Stimulated activated CD8-positive, alpha-beta memory T cell treated with anti-CD3 and anti-CD28 coated beads, Interleukin-4, amount 100 ng/mL, for 24 hours (primary cell): ENCODE measurements around the gene MPPE1.
"Not testable (repeated sequence)": the region's sequence is repeated elsewhere in the genome, so short reads cannot be mapped to it uniquely, and the experiment has no call there.

Source experiments
- DNase-seq: peaks from one replicate; pipeline ENCODE4 v3.0.0-alpha.2; 2020; ENCODE audit warnings: low read depth

The MPPE1 gene

GRCh38 chr18:11857177-11857887 lies 50.8 kb downstream of the MPPE1 start:
- no peak for DNase-seq

- DNase-seq: not testable (repeated sequence)
Measured at GRCh38 chr18:11854554-11854953, 53.6 kb downstream of the MPPE1 start.

- peak; percentile 16 for DNase-seq
Measured at GRCh38 chr18:11851806-11852337, 56.2 kb downstream of the MPPE1 start.

GRCh38 chr18:11851146-11851805 lies 56.8 kb downstream of the MPPE1 start, which contains the start of gene CHMP1B:
CHMP1B (plus strand) TSS chr18:11851413; CDS start chr18:11851512, 99 bp downstream.
- peak; percentile 96 for DNase-seq

- no peak for DNase-seq
Measured at GRCh38 chr18:11850821-11851145, 57.3 kb downstream of the MPPE1 start.

- peak; percentile 35 for DNase-seq
Measured at GRCh38 chr18:11849841-11850634, 58.1 kb downstream of the MPPE1 start.

- DNase-seq: no peak
Measured at GRCh38 chr18:11849279-11849678, 58.8 kb downstream of the MPPE1 start.

- no peak for DNase-seq
Measured at GRCh38 chr18:11847811-11848210, 60.3 kb downstream of the MPPE1 start.

- DNase-seq: no peak
Measured at GRCh38 chr18:11845654-11846053, 62.5 kb downstream of the MPPE1 start.

- no peak for DNase-seq
Measured at GRCh38 chr18:11844436-11844835, 63.7 kb downstream of the MPPE1 start.

GRCh38 chr18:11842562-11842961 lies 65.6 kb downstream of the MPPE1 start:
- DNase-seq: no peak

GRCh38 chr18:11840493-11840892 lies 67.6 kb downstream of the MPPE1 start:
- no peak for DNase-seq

- DNase-seq: no peak
Measured at GRCh38 chr18:11839556-11839955, 68.6 kb downstream of the MPPE1 start.

GRCh38 chr18:11834772-11835171 lies 73.3 kb downstream of the MPPE1 start:
- DNase-seq: no peak
